Activated T-cell treated with anti-CD3 and anti-CD28 coated beads, Interleukin-2, amount 50 U/mL, for 24 hours (primary cell): ENCODE measurements around the gene MYEF2.

Experiments
- DNase-seq: peaks from one replicate; pipeline ENCODE4 v3.0.0-alpha.2; 2020
- H3K27ac Mint-ChIP-seq: 2 replicates; pipeline ENCODE4 v1.8.0; 2020; ENCODE audit warnings: mild to moderate bottlenecking, mixed read lengths
- H3K27me3 Mint-ChIP-seq: 2 replicates; pipeline ENCODE4 v1.8.0; 2020; ENCODE audit warnings: mixed read lengths
- H3K36me3 Mint-ChIP-seq: 2 replicates; pipeline ENCODE4 v1.8.0; 2020; ENCODE audit warnings: low read depth, mixed read lengths
- H3K4me1 Mint-ChIP-seq: 2 replicates; pipeline ENCODE4 v1.8.0; 2020; ENCODE audit warnings: low read depth, mixed read lengths
- H3K4me3 Mint-ChIP-seq: 2 replicates; pipeline ENCODE4 v1.8.0; 2020; ENCODE audit warnings: mild to moderate bottlenecking, moderate library complexity, mixed read lengths
- H3K9me3 Mint-ChIP-seq: 2 replicates; pipeline ENCODE4 v1.8.0; 2020; ENCODE audit warnings: mixed read lengths

Gene MYEF2

DNA sequence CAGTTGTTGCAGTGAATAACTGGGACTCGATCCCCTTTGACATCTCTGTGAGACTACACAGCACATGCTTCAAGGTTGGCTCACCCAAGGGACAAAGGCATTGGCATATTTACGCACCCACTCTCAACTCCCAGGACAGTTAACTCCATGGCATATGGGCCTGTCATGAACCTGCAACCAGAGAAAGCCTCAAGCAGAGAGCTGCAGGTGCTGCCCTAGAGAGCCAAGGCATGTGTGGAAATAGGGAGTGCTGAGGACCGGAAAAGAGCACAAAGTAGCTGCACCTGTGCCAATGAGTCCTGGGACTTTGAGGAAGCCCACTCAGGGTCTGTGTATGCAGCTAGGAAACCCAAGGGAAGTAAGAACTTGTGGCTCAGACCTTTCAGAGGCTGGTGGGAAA is 90.3 kb downstream of the MYEF2 start:
- Mint-ChIP-seq H3K9me3 (no peaks in the 10 kb centered on the region), H3K4me1 (no peaks in the 10 kb centered on the region), H3K27ac (no peak overlapping the region)

DNA sequence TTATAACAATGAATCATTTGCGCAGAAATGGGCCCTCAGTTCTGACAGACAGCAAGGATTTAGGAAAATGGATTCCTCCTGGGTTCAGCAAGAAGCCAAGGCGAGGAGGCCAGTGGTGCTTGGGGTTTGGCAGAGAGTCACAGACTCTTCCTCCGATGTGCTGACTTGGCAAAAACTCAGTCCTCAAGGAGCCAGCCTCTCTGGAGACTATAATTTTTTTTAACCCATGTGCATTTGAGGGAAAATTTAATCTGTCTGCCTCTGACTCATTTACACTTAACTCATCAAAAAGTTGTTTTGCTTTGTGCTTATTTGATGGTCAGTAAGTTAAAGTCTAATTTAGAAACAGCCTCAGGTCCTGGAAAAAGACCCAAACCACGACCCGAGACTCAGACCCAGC is 91.5 kb downstream of the MYEF2 start:
- H3K9me3 Mint-ChIP-seq: no peaks in the 10 kb centered on the region
- H3K27me3 Mint-ChIP-seq: peaks cover 5% of the 10 kb centered on the region
- no peak overlapping the region for H3K4me3 Mint-ChIP-seq

More for the DNA sequence above, 90.3 kb downstream of the MYEF2 start:
- Mint-ChIP-seq H3K27me3 (peaks cover 2% of the 10 kb centered on the region), H3K36me3 (no peaks in the 10 kb centered on the region), H3K4me3 (no peak overlapping the region)
- DNase-seq: no peak

DNA sequence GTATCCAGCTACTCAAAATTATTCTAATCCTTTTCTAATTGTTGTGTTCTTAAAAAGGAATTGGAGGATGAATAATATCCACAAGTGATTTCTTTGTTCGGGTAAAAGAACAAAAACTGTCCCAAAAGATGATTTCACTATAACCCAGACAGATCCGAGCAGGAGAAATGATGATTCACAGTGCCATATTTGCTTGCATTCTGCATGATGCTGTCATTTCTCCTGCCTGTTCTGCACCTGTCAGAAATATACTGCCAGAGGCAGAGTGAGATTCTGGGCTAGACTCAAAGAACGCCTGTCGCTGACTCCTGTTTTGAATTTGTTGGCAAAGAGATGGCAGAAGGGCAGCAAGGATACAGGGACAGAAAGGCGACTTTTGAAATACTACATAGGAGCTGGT is 92.0 kb downstream of the MYEF2 start:
- Mint-ChIP-seq H3K27ac (no peak overlapping the region), H3K4me3 (no peak overlapping the region), H3K4me1 (no peaks in the 10 kb centered on the region), H3K36me3 (no peaks in the 10 kb centered on the region), H3K27me3 (peaks cover 5% of the 10 kb centered on the region), H3K9me3 (no peaks in the 10 kb centered on the region)
- DNase-seq: no peak

More for the DNA sequence above, 91.5 kb downstream of the MYEF2 start:
- no peak overlapping the region for H3K27ac Mint-ChIP-seq
- no peaks in the 10 kb centered on the region for H3K36me3 Mint-ChIP-seq
- no peak for DNase-seq
- no peaks in the 10 kb centered on the region for H3K4me1 Mint-ChIP-seq

DNA sequence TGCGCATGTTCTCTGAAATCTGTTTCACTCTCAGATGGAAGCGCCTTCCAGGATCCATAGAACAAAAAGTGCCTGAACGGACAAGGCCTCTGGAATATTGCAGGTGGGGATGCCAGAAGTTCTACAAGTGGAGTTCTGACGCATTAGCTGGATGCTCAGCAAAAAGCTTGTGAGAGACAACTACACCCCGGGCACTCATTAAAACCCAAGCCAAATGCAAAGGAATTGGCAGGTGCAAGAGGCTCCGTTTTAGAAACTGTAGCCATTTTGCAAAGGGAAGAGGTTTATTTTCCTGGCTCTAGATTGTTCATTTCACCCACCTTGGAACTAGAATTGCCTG is 92.5 kb downstream of the MYEF2 start:
- H3K4me3 Mint-ChIP-seq: no peak overlapping the region
- DNase-seq: no peak
- no peak overlapping the region for H3K27ac Mint-ChIP-seq
- H3K36me3 Mint-ChIP-seq: no peaks in the 10 kb centered on the region
- no peaks in the 10 kb centered on the region for H3K4me1 Mint-ChIP-seq
- peaks cover 5% of the 10 kb centered on the region for H3K27me3 Mint-ChIP-seq
- no peaks in the 10 kb centered on the region for H3K9me3 Mint-ChIP-seq

DNA sequence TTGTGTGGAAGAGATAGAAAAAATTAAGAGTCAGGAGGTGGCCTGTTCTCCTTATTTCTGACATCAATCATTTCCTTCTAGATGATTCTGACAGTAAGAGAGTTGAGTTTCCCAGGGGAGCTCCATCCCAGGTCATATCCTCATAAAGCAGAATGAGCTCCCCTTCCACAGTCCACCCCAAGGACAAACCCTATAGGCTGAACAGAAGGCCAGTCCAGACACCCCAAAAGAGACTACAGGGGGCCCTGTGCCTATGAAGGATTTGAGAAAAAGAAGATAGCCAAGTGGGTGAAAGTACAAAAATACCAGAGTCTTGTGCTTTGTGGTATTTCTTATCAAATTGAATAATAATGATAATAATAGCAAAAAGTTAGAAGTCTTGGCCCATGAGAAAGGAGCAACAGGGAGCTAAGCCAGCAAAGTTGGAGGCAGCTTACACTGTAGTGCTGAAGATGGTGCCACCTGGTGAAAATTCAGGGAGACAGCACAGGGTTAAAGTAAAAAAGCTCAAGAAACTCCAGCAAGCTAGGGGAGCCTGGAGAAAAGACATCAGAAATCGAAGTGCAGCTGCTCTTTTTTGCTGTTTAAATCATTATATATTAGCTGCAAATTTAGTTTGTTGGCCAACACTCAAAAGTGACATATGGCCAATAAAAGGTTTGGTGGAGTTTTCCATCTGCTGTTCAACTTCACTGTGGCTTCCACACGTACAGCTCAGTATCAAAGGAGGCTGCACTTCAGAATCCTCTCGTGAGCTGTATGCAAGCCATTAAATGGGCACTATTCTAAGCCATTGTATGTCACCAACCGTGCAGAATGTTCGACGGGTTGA is 93.1 kb downstream of the MYEF2 start:
- Mint-ChIP-seq H3K27ac (no peak overlapping the region), H3K36me3 (no peaks in the 10 kb centered on the region), H3K4me1 (no peaks in the 10 kb centered on the region), H3K27me3 (peaks cover 5% of the 10 kb centered on the region), H3K9me3 (no peaks in the 10 kb centered on the region), H3K4me3 (no peak overlapping the region)
- no peak for DNase-seq
